GM13976 (cell line): ENCODE measurements around the gene CD209.
"Not testable (repeated sequence)": the region's sequence is repeated elsewhere in the genome, so short reads cannot be mapped to it uniquely, and the experiment has no call there.

Source experiments
- DNase-seq: peaks from one replicate; pipeline ENCODE4 v3.0.0; 2012; ENCODE audit warnings: low spot score
- CTCF ChIP-seq: IDR thresholded peaks from 2 replicates; pipeline ENCODE4 v1.5.1; 2012; ENCODE audit warnings: borderline replicate concordance, mild to moderate bottlenecking; ENCODE audit not compliant: insufficient read depth; ENCODE audit errors: extremely low read depth, missing control alignments, control extremely low read depth
- in situ Hi-C: fragments of 300-500 bp; cut with MboI; formaldehyde crosslinking; loops from one replicate; pipeline ENCODE4 v1.12.0; 2022; ENCODE audit warnings: low sequenced_read_pairs, mixed read lengths, inconsistent platforms; ENCODE audit not compliant: unreplicated experiment

CD209 gene

GRCh38 chr19:7746903-7747884 lies at the start of gene CD209:
Gene CD209 (minus strand): TSS chr19:7747534. CDS start chr19:7747511, 23 bp downstream.
- no peak for TF ChIP-seq CTCF
- in situ Hi-C loops = no loop called here
- DNase-seq = no peak

- no peak for DNase-seq
- TF ChIP-seq CTCF = no peak
- in situ Hi-C loops = loop anchor here (5.0 kb wide), 1 partner anchor 113 kb away; the partner anchor contains the start of gene TRAPPC5
Observed at GRCh38 chr19:7795555-7796161, 48.3 kb upstream of the CD209 start.

- no peak for DNase-seq
- no peak for TF ChIP-seq CTCF
- in situ Hi-C loops = no loop called here
Observed at GRCh38 chr19:7793493-7793892, 46.2 kb upstream of the CD209 start.

GRCh38 chr19:7792701-7793100 lies 45.4 kb upstream of the CD209 start:
- in situ Hi-C loops, DNase-seq: not testable (repeated sequence)

GRCh38 chr19:7792281-7792680 lies 44.9 kb upstream of the CD209 start:
- no peak for DNase-seq
- no peak for TF ChIP-seq CTCF
- in situ Hi-C loops = no loop called here

- DNase-seq = no peak
- in situ Hi-C loops = no loop called here
- TF ChIP-seq CTCF = no peak
Observed at GRCh38 chr19:7790416-7790815, 43.1 kb upstream of the CD209 start.

GRCh38 chr19:7789447-7789846 lies 42.1 kb upstream of the CD209 start:
- DNase-seq = peak; percentile 54
- in situ Hi-C loops = no loop called here
- no peak for TF ChIP-seq CTCF
